Measurements from ENCODE around the gene CAMKMT.

- TF ChIP-seq MLLT1 (IDR thresholded peaks at IDR 0.05) (no peak), DNMT1 (IDR thresholded peaks at IDR 0.05) (no peak), POLR2A (conservative IDR thresholded peaks at IDR 0.05) (no peak), ZKSCAN3 (CRISPR knock-in tag; IDR thresholded peaks at IDR 0.05) (no peak), CREB1 (IDR thresholded peaks at IDR 0.05) (no peak), CREB1 (CRISPR knock-in tag; IDR thresholded peaks at IDR 0.05) (no peak)
These were observed 324.8 kb downstream of the CAMKMT start for GRCh38 chr2:44686561-44686960.
